ENCODE data around the gene LACTB.

The LACTB gene

DNA sequence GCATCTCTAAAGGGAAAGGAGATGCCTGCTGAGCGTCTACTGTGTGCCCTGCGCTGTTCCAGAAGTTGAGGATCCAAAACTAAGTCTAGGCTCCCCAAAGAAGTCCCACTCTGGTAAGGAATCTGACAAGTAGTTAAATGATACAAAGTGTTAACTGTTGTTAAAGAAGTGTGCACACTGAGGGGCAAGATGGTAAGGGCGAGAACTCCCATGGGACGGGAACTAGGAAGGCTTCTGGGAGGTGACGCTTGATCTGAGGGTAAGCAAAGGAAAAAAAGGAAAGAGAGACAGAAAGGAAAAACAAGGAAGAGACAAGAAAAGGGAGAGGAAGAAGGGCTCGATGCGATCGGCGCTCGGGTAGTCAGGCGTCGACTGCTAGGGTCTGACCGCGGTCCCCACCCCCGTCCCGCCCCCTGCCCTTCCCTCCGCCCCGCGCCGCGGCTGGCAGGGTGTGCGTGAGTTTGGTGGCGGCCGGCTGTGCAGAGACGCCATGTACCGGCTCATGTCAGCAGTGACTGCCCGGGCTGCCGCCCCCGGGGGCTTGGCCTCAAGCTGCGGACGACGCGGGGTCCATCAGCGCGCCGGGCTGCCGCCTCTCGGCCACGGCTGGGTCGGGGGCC is at the start of gene LACTB:
Gene LACTB, plus strand, starts transcription at position 480 of the 620 bp plus-strand sequence. Its CDS starts 11 bp downstream, at position 491.
- peak; percentile 88 for DNase-seq

GRCh38 chr15:63072023-63072650 is 49.5 kb upstream of the LACTB start:
- DNase-seq: no peak

GRCh38 chr15:63072809-63073277 is 48.8 kb upstream of the LACTB start:
- no peak for DNase-seq

DNA sequence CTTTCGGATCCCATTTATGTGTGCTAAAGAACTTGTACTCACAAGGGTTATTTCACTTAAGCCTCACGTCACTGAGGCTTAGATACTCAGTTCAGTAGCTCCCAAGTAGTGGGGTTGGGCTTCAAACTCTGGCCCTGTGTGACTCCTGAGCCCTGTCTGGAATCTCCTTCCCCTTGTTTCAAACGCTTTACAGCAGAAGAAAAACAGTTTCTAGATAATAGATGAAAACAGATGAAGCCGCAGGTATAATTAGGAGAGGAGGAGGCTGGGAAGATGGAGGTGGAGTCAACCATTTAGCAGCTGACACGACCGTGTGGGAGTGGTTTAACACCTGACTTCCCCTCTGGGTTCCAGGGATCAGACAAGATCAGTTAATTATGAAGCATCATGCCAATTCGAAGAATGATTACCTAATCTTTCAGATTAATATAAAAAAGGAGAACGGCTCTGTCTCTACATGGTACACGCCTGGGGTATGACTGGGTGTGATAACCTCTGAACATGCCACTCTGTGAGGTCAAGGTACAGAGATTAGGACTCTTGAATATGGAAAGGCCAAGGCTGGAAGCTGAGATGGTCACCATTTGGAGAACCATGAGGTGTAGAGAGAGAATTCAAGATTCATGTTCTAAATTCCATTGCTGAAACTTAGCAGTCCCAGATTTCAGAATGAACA is 48.0 kb upstream of the LACTB start:
- no peak for DNase-seq

GRCh38 chr15:63075015-63075983 is 46.4 kb upstream of the LACTB start:
- DNase-seq: no peak

GRCh38 chr15:63075984-63076713 is 45.5 kb upstream of the LACTB start:
- DNase-seq: no peak

GRCh38 chr15:63076714-63077046 is 45.0 kb upstream of the LACTB start:
- DNase-seq: no peak

- DNase-seq: no peak
Observed at GRCh38 chr15:63077952-63078351, 43.7 kb upstream of the LACTB start.

GRCh38 chr15:63079947-63080626 is 41.6 kb upstream of the LACTB start:
- DNase-seq: no peak

- no peak for DNase-seq
Observed at GRCh38 chr15:63080634-63081250, 40.9 kb upstream of the LACTB start.

- no peak for DNase-seq
Observed at GRCh38 chr15:63082366-63082765, 39.3 kb upstream of the LACTB start.

DNA sequence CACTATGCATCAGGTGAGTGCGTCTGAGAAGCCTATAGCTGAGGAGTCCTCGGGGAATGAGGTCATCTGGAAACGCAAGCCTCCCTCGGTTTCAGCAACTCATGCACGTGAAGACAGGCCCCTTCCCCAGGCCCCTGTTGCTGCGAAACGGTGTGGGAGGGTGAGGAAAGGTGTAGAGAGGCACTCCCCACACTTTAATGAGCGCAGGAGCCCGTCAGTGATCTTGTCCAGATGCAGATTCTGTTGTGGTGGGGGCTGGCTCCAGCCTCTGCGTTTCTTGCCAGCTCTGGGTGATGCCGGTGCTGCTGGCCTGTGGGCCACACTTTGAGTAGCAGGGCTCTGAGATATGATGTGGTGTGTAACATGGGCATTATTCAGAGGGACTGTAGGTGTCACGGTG is 38.6 kb upstream of the LACTB start:
- DNase-seq: no peak

DNA sequence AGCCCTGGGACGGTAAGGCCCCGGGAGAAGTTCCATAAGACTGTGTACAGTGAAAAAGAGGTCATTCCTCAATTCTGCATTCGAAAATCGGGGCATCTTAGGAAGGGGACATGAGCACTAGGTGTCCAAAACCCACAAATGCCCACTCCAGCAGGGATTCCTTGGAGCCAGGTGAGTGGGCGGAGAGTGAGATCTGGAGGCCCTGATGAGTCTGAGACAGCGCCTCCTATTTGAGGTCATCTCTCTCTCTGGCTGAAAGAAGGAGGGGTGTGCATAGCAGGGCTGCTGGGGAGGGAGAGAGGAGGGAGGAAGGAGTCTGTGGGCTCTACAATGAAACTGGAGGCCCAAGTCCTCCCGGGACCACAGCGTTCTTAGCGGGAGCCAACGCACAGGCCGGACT is 38.1 kb upstream of the LACTB start:
- DNase-seq: no peak

GRCh38 chr15:63084806-63085205 is 36.9 kb upstream of the LACTB start:
- DNase-seq: no peak

- DNase-seq: no peak
Observed at GRCh38 chr15:63085289-63085688, 36.4 kb upstream of the LACTB start.

DNA sequence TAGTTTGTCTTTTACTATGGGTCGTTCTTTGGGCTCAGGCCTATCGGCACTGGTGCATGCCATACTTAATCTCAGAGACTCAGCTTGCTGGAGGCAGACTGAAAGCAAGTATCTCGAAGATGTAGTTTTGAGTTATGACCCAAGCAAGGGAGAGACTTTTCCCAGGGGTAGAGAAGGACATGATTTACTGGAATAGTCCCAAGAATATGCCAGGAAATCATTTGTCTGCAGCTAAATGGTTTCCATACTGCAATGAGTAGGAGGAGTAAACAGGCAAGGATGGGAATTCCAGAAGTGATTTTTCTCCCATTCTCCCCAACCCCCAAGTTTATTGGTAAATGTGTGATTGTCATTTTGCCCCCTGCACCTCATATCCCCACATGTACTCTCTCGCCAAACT is 35.4 kb upstream of the LACTB start:
- no peak for DNase-seq

GRCh38 chr15:63086947-63087346 is 34.7 kb upstream of the LACTB start:
- no peak for DNase-seq

DNA sequence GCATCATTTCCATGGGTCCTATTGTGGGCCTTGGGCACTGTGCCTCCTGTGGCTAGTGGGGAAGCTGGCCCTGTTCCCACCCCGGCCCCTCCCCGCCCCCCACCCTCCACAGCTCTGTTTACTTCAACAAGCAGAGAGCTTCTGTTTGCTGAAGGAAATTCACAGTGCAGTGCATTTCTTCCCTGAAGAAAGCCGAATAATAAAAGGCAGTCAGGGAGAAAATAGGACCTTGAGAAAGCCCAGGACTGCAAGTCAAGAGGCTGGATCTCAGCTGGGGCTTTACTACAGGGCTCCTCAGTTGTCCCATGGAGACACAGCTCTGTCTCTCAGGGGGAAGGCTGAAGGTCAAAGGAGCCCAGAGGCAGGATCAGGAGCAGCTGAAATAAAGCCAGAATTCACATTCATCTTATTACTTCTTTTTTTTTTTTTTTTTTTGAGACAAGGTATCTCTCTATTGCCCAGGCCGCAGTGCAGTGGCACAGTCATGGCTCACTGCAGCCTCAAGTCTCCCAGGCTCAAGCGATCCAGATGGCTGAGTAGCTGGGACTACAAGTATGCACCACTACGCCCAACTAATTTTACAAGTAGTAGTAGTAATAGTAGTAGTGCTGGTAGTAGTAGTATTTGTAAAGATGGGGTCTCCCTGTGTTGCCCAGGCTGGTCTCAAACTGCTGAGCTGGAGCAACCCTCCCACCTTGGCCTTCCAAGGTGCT is 33.0 kb upstream of the LACTB start:
- no peak for DNase-seq

DNA sequence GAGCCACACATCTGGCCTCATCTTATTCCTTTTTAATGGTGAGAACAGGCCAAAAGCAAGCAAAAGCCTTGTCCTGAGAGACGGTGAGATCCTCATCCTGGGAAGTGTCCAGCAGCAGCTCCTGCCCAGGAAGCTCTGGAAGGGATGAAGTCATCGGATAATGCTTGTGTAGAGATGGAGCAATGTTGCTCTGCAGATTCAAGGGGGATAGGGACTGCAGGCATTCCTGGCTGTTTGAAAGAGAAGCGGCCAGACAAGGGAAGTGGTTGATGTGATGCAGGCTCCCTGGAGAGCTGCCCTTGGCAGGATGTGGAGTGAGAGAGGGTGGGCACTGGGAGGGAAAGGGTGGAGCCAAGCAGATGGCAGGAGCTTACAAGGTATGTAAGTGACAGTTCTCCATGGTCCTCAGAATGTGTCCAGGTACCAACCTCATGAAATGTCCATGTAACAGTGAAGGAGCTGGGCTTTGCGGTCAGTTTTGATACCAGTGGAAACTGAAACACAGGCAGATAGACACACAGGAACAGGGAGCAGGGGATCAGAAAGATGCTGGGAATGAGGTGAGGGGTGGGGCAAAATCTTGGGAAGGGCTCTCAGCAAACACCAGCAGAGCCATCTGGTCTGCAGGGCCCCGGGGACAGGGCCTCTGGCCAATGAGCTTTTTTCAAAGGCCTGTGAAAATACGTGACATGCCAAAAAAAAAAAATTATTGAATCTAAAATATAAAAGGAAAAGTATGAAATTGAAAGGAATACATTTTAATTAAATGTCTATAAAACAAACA is 32.2 kb upstream of the LACTB start:
- DNase-seq: no peak

- no peak for DNase-seq
Observed at GRCh38 chr15:63090472-63090871, 31.2 kb upstream of the LACTB start.

Measured in CD4-positive, alpha-beta T cell treated with Interleukin-17A for 4 hours (primary cell).